Esophagus squamous epithelium (tissue), 4 donors: ENCODE measurements around the gene GLRA3.
"Not testable (repeated sequence)": the region's sequence is repeated elsewhere in the genome, so short reads cannot be mapped to it uniquely, and the experiment has no call there.

Experiments
- CTCF ChIP-seq, 6 experiments: fragments of 450-650 bp in 4 of 6; fragments of 200-600 bp in 2 of 6; sonication (generic) in 2 of 6; IDR thresholded peaks; one replicate each; pipeline ENCODE4 v1.5.1; 2016 to 2019; ENCODE audit warnings: antibody characterized with exemption in 6 of 6, mild to moderate bottlenecking in 4 of 6, moderate library complexity in 4 of 6
- POLR2A ChIP-seq, 4 donors: fragments of 450-650 bp; IDR thresholded peaks; one replicate each; pipeline ENCODE4 v1.6.1; 2017; ENCODE audit warnings: antibody characterized with exemption in 4 of 4, mild to moderate bottlenecking in 4 of 4, moderate library complexity in 3 of 4

GRCh38 chr4:174629907-174630450 lies 199.1 kb downstream of the GLRA3 start:
- not testable (repeated sequence) for TF ChIP-seq CTCF, POLR2A (IDR thresholded peaks at IDR 0.05)
